ENCODE data around the gene WWOX. TPM values are rescaled to one million over a fixed set of nuclear protein-coding genes. Genes with fewer than 3 reads are reported as not detected.

WWOX gene
- total RNA-seq, 1 experiment from 2014 or later: 18.0 TPM

DNA sequence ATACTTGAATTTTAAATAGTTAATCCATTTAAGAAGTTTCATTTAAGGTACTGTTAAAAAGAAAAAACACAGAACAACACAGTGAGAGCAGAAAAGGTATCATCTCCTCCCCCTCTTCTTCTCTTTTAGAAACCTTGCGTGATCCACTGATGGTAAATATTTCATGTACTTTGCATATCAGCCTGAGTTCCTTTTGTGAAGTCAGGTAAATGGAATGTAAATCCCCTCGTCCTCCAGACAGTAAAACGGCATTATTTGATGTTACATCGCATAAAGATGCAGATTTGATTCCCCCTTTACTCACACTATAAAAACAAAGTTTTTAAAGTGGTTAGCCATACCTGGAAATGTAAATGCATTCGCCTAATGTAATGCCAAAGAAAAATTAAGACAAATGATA lies 234.4 kb downstream of the WWOX start:
- no peak for DNase-seq (ENCODE audit: low read depth)

DNA sequence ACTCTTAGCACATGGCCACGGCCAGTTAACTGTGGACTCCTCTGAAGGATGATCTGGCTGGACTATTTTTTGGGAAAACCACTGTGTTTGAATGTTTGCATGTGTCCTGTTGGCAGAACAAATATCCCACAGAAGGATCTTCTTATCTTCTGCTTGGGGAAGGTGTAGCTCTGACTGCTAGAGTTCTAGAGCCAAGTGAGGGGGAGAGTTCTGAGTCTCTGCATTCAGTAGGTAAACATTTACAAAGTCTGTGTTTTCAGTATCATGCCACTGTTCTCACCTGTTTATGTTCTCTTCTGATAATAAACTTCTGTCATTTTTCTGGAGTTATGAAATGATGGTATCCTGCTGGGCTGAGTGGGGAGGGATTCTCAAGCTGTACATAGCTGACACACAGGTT lies 241.1 kb downstream of the WWOX start:
- DNase-seq (ENCODE audit: low read depth): no peak

DNA sequence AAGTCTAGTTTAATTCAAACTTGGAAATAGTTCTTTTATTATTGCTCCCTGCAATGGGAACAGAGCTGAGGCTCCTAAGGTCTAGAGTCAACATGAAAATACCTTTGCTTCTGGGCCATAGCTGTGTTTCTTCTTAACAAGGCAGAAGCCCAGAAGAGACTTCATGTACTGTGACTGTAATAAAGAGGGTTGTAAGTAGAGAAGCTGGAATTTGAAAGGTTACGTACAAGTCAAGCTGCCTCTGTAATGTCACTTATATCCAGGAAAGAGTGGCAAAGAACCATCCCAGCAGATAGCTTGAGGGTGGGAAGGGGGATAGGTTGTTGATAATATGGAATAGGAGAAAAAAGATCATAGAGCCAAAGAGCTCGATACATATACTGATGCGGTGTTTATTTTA lies 248.6 kb downstream of the WWOX start:
- no peak for DNase-seq (ENCODE audit: low read depth)

DNA sequence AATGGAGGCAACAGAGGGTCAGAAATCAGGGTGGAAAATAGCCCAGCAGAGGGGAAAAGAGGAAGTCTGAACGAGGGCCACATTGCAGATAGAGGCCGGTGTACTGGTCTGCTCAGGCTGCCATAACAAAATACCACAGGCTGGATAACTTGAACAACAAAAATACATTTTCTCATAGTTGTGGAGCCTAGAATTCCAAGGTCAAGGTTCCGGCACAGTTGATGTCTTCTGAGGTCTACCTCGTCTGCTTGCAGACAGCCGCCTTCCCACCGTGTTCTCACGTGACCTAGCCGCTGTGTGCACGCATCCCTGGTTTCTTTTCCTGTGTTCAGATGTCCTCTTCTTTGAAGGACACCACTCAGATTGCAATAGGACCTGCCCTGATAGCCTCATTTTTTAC lies 249.4 kb downstream of the WWOX start:
- no peak for DNase-seq (ENCODE audit: low read depth)

DNA sequence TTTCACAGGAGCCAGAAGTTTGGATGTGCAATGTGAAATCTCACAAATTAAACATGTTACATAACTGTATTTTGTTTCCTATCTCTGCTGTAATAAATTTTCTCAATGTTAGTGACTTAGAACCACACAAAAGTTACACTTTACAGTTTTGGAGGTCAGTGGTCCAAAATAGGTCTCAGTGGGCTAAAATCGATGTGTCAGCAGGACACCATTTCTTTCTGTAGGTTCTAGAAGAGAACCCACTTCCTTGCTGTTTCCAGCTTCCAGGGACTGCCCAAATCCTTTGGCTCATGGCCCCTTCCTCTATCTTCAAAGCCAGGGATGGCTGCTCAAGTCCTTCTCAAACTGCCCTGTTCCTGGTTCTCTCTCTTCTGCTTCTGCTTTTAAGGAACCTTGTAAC lies 252.7 kb downstream of the WWOX start:
- no peak for DNase-seq (ENCODE audit: low read depth)

DNA sequence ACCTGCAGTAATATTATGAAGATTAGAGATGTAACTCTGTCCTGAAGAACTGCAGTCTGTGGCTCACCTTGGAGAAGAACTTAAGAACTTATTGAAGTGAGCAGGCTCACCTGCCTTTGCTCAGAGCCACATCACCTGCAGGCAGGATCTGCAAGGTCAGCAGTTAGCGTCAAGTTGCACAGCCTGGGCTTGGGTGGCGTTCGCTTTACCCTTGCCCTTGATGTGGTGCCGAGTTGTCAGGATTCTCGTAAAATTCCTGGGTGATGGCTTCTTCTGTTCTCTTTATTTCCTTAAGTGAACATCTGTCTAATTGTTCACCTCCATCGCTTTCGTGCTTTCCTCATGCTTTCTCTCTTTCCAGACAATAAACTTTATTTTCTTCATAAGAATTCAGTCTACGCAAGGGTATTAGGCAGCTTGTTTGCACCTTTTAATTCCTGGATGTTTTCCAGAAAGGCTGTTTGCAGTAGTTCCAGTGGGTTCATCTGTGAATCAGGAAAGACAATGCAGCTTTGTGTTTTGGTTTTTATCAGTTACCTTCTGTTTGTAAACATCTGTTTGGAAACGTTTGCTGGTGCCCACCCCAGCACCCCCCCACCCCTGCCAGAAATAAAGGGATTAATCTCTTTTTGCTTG lies 254.3 kb downstream of the WWOX start:
- DNase-seq (ENCODE audit: low read depth): no peak

DNA sequence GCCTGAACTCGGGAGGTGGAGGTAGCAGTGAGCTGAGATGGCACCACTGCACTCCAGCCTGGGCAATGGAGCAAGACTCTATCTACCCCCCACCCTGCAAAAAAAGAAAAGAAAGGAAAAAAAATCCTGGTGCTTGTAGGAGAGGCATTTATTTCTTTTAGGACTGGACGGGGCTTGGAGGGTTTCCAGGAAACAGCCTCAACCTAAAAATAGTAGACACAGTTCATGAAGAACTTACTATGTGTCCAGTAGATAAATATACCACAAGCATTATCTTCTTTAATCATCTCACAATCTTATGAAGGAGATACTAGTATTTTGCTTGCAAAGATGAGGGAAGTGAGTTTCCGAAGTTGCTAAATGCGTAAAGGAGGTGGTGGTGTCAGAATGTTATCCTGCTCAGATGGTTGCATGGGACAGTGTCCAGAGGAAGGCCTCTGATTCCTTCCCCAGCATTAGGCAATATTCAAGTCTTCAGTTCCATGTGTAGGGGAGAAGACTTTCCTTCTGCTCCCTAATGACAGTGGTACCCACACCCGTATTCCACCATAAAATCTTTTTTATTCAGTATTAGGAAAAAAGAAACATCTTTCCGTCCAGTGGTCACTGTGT lies 263.2 kb downstream of the WWOX start:
- DNase-seq (ENCODE audit: low read depth): no peak

DNA sequence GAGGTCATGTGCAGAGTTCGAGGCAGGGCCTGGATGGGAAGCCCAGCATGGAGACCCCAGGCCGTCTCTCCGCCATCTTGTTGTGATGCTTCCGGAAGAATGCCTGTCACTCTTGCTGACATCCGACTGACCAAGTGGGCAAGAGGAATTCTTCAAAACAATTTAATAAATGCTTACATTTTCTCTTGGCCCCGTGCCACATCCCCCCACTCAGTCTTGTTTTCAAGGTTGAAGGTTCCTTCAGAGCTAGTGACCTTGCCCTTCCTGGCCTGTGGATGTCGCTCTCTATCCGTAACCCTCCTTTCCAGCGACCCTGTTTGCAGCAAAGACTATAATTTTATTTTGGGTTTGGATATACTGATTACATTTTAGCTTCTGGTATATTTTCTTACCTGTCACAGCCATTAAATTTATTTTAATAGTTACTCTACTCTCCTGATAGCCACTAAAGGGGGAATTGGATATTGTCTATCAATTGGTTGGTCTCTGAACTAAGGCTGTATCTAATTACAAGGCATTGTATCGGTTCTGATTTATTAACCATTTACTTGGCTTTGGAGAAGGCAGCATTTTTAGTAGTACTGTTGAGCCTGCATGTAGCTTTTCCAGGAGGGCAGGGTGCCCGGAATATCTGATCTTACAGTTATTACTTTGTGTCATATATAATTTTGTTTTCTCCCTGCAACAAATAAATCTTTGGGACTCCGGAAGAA lies 264.5 kb downstream of the WWOX start:
- DNase-seq (ENCODE audit: low read depth): no peak

DNA sequence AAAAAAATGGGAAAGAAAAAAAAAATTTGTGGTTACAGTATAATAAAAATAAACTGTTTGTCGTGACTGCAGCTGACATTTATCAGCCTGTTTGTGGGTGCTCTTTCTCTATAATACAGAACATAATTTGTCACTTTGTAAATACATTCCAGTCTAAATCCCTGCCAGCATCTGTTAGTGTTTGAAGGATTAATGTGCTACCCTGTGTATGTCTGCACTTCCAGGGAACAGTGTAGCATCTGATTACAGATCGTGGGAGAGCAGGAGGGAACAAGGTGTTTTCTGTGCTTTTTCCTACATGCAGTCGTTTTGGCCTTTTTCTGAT lies 265.1 kb downstream of the WWOX start:
- no peak for DNase-seq (ENCODE audit: low read depth)

DNA sequence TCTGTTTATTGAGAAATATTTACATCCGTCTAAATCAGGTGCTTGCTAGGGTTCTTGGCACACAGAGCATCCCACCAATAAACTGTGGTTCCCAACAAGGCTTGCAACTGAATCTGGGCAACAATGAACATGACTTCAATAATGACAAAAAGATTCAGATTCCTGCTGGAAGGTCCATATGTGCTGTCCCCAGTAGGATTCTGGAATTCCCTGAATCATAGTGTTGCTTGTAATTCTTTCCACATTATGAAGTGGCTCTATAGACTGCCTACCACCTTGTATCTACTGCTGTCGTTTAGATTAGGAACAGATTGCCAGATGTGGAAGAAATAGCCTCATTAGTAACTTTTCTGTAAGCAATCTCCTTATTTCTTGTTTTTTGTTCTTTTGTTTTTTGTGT lies 265.9 kb downstream of the WWOX start:
- no peak for DNase-seq (ENCODE audit: low read depth)

DNA sequence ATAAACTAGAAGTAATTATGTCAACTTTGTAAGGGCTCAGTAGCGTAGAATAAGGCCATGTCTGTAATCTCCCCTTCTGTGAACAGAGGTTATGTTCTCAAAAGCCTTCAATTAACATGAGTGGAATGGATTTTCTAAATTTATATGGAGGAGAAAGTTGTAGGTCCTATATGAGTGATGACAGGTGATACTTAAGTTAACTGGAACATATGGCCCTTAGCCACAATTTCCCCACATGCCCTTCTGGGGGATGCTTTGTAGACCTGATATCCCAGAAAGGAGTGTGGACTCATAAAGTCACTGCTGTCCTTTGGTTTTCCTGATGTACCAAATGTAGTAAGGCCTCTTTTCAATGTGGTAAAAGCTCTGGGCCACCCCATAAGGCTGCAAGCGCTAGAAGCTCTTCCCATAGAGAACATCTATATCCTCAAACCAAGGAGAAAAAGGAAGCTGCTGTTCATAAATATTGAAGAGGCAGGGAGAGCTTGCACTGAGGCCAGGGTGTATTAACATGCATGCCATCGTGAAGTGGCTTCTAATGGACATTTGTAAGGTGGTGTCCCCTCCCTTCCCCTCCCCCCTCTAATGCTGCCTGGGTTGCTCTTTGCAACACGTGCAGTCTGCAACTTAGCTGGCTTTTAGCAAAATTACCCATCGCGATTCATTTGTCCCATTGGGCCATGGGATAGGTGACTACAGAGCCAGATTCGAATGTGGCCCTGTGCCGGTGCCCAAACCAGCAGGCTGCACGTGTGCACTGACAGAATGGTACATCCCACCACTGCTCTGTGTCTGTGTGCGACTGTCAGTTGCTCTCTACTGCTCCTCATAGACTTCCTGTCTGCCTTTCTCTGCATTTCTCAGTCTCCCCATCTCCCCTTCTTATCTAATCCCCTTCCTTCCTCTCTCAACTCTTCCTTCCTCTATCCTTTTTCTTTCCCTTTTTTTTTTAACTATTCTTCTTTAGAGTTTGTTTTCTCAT lies 269.0 kb downstream of the WWOX start:
- no peak for DNase-seq (ENCODE audit: low read depth)

DNA sequence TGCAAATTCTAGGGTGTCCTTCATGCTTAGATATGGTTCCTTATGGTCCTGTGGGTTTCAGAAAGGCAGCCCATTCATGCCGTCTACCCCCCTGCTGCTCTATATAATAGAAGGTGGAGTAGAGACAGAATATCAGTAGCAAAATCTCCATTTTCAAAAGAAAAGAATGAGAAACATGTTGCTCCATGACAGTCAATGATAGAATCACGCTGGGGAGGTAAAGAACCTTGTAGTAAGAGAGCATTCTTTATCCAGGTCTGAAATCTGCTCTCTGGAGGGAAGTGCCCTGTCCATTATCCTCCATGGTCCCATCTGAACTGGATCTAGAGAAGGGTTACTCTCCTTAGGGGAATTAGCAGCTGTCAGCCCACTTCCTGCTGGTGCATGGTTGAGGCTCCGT lies 272.8 kb downstream of the WWOX start:
- no peak for DNase-seq (ENCODE audit: low read depth)

DNA sequence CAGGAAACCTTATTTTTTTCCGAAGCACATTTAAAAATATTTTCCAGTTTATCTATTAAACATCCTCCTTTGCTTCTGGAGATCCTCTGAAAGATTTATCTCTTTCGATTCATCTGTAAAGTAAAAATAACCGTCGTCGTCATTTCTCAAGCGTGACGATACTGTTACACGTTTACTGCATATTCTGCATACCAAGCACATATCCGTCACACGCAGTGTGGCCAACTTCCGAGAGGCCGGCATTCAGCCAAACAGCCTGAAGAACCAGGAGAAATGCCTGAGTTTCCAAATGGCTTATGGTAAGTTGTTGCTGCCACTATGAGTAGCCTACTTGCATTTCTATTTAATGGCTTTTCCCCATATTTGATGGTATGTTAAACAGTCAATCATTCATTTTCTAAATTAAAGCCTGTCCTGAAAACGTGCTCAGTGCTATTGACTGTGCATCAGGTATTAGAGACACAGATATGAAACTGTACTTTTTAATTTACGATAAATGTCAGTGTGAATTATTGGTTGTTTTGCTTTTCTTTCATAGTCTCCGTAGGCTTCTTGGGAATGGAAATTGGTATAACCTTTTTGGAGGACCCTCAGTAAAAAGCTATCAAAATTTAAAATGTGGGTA lies 275.7 kb downstream of the WWOX start:
- no peak for DNase-seq (ENCODE audit: low read depth)

DNA sequence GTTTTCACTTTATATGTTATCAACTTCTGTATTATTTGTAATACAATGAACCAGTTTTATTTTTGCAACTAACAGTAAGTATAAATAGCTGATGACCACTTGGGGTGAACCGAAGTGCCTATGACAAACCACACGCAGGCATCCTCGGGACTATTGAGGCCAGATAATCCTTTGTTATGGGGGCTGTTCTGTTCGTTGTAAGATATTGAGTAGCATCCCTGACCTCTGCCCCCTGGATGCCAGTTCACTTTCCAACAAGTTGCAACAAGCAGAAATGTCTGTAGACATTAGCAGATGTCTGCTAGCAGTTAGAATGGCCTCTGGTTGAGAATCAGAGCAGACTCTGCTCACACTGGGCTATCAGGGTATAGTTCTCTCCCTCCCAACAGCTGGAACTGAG lies 277.0 kb downstream of the WWOX start:
- DNase-seq (ENCODE audit: low read depth): no peak

DNA sequence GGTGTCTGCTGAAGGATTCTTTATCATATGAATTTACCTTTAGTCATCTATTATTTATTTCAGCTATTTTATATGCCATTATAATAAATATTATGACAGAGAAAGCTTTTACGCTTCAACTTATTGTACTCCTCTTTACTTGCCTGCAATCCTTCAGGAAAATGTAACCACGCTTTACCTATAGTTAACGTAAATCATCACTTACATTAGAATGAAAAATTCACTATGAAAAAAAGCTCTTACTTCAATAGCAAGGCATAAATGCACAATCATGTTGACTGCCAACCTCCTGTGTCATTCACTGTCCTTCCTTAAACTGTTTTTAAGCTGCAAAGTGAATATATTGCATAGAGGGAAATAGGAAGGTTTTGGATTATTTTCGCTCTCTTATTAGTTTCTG lies 277.9 kb downstream of the WWOX start:
- DNase-seq (ENCODE audit: low read depth): no peak

DNA sequence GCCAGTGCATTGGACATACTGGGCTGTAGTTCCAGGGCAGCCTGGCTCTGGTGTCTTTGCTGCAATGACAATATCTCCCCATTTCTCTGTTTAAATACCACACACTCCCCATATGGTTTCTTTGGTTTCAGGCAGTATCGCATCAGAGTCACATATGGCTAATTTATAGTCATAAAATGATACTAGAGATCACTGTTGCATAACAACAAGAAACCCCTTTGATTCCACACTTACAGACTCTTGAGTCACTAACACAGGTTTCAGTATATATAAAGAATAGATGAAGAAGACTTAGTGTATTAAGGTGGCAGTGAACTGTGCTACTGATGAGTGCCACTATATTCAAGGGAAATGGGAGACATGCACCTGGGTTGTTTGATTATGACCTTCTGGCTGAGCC lies 281.6 kb downstream of the WWOX start:
- DNase-seq (ENCODE audit: low read depth): no peak

DNA sequence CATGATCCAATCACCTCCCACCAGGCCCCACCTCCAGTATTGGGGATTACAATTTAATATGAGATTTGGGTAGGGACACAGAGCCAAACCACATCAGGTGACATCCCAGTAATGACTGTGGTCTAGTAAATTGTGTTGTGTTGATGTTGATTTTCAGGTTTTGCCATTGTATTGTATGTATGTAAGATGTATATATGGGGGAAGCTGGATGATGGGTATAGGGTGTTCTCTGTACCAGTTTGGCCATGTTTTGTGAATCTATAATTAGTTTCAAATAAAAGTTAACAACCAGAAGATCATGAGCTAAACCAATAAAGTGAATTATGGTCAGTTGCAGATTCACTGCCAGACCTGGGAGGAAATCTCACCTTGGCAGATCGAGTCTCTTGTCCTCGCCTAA lies 283.7 kb downstream of the WWOX start:
- DNase-seq (ENCODE audit: low read depth): no peak

DNA sequence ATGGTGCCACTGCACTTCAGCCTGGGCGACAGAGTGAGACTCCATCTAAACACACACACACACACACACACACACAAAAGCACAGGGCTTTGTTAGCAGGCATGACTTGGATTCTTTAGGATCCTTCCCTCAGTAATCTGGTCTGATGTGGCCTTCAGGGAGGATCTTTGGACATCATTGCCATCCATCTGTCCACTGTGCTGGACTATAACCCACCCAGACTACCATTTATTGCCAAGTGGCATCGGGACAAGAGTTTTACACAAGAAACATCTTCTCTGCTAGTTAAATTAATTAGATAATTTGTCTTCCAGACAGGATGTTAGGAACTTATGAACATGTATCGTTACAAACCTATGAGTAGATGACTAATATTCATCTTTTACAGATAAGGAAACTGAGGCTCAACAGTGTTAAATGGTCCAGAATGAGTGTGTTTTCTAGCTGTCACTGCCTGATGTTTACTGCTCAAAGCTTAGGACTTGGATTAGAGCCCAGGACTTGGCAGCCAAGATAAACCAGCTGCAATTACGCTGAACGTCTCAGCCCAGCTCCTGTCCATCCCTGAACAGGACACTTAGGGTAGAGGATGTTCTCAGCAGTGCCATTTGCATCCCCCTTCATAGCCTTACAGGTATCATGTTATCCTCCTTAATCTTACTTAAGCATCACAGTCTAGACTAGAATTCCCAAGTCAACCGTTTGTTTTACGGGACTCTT lies 285.8 kb downstream of the WWOX start:
- no peak for DNase-seq (ENCODE audit: low read depth)

DNA sequence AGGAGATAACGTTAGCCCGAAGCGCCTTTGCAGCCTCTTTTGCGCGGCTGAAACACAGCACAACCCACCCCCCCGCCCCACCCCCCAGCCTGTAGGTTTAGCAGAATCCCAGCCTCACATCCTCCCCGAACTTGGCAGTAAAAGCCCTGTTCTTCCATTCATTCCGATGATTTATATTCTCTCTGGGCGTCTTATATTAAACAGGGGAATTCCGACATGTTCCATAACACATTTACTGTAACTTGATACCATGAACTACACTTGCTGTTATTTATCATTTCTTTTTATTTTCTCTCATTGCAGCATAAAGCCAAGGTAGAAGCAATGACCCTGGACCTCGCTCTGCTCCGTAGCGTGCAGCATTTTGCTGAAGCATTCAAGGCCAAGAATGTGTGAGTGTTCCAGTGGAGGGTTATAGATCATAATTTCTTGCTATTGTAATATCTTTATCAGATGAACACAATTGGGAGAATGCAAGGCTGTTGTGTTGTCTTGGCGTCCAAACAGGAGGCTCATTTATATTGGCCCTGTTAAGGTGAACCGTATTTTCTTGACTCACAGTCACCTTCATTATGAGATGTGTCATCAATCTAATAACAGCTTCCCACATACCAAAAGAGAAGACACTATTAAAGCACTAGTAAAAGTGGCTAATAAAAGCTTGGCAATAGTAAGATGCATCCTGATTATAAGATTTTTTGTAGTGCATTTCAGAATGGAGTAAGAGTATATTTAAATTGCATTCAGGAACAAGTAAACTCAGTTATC lies 287.3 kb downstream of the WWOX start:
- no peak for DNase-seq (ENCODE audit: low read depth)

DNA sequence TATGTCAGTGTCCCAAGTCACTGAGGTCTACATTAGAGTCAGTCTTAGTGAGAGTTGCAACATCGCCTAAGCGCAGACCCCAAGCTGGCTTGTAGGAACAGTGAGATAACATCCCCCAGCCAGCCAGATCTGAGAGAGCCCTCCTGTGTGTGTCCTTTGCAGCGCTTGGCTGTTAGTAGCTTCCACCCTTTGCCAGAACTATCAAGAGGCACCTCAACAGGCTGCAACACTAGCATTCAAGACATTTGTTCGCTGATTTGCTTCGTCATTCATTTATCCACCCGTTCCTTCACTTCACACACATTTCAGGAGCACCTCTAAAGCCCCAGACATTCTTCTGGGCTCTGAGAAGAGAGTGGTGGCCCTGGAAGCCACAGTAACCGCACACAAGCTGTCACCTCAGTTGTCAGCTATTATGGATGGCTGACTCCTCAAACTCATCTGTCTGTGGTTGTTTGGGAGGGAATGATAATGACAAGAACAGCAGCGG lies 289.6 kb downstream of the WWOX start:
- no peak for DNase-seq (ENCODE audit: low read depth)
